Fibroblast of the aortic adventitia (primary cell): ENCODE results near the gene PRICKLE2. TPM values are rescaled to one million over a fixed set of nuclear protein-coding genes. Genes with fewer than 3 reads are reported as not detected.

Source experiments
- DNase-seq: peaks from one replicate; pipeline ENCODE4 v3.0.0-alpha.2; 2010; ENCODE audit warnings: low read depth
- H3K4me3 ChIP-seq: 2 replicates; pipeline ENCODE4 v1.5.1; 2011; ENCODE audit warnings: low read depth, mild to moderate bottlenecking, control low read depth, low read length, moderate library complexity
- CTCF ChIP-seq: IDR thresholded peaks from 2 replicates; pipeline ENCODE4 v1.5.1; 2011; ENCODE audit warnings: mild to moderate bottlenecking, low read length, control low read depth, inconsistent platforms; ENCODE audit not compliant: insufficient read depth
- total RNA-seq: library from RNA; depleted of rRNA; stranded (reverse); fragments of >200 nt; gene quantifications from 2 replicates; pipeline ENCODE4 v1.2.3, GENCODE V29; 2012; ENCODE audit warnings: low replicate concordance

The PRICKLE2 gene
- total RNA-seq, 1 donor, result 22.0 TPM

GRCh38 chr3:64055076-64055475 lies 170.2 kb downstream of the PRICKLE2 start:
- TF ChIP-seq CTCF, result no peak
- no peak for DNase-seq
- H3K4me3 ChIP-seq, result no peak overlapping the region

- H3K4me3 ChIP-seq, result no peak overlapping the region
- no peak for TF ChIP-seq CTCF
- no peak for DNase-seq
Measured at GRCh38 chr3:64054488-64054887, 170.8 kb downstream of the PRICKLE2 start.

GRCh38 chr3:64053581-64053980 lies 171.7 kb downstream of the PRICKLE2 start:
- no peak for DNase-seq
- no peak for TF ChIP-seq CTCF
- no peak overlapping the region for H3K4me3 ChIP-seq

- DNase-seq, result no peak
- no peak for TF ChIP-seq CTCF
- no peak overlapping the region for H3K4me3 ChIP-seq
Measured at GRCh38 chr3:64053117-64053516, 172.1 kb downstream of the PRICKLE2 start.

GRCh38 chr3:64049832-64050231 lies 175.4 kb downstream of the PRICKLE2 start:
- no peak for DNase-seq
- no peak overlapping the region for H3K4me3 ChIP-seq
- TF ChIP-seq CTCF, result no peak

- H3K4me3 ChIP-seq, result no peak overlapping the region
- peak; percentile 39 for DNase-seq
- no peak for TF ChIP-seq CTCF
Measured at GRCh38 chr3:64049136-64049535, 176.1 kb downstream of the PRICKLE2 start.

DNA sequence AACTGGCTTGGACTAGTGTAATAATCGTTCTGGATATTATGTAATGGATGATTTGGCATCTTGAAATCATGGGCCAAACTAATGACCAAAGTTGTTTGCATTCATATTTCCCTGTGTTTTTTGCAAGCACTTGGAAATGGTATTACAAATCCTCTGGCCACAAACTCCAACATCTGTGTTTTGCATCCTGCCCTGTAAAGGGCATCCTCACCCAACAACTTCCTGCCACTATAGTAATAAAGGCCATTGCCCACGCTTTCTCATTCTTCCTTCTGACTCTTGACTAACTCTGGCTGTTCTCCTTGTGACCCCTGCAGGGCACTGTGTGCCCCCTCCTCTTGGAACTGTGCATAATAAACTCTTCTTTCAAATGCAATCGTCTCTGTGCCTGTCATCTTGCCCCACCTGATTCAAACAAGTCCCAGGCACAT lies 176.6 kb downstream of the PRICKLE2 start:
- TF ChIP-seq CTCF, result no peak
- DNase-seq, result peak; percentile 53
- H3K4me3 ChIP-seq, result no peak overlapping the region
